GM12864 (cell line): ENCODE results near the gene TRPM3.

Experiments
- DNase-seq: peaks from one replicate; pipeline ENCODE4 v3.0.0-alpha.2; 2011; ENCODE audit warnings: low read depth
- H3K4me3 ChIP-seq: 2 replicates; pipeline ENCODE4 v1.5.1; 2011; ENCODE audit warnings: mild to moderate bottlenecking, low read depth, low read length, control low read depth
- TF ChIP-seq, protein P1 (sequence below): IDR thresholded peaks from 2 replicates; pipeline ENCODE4 v1.5.1; 2011; ENCODE audit warnings: low read depth, mild to moderate bottlenecking, moderate library complexity, low read length, control low read depth, inconsistent platforms; ENCODE audit errors: missing control alignments

Gene TRPM3

GRCh38 chr9:71144495-71144894 lies 23.1 kb upstream of the TRPM3 start:
- no peak for DNase-seq
- TF ChIP-seq, protein P1, sequence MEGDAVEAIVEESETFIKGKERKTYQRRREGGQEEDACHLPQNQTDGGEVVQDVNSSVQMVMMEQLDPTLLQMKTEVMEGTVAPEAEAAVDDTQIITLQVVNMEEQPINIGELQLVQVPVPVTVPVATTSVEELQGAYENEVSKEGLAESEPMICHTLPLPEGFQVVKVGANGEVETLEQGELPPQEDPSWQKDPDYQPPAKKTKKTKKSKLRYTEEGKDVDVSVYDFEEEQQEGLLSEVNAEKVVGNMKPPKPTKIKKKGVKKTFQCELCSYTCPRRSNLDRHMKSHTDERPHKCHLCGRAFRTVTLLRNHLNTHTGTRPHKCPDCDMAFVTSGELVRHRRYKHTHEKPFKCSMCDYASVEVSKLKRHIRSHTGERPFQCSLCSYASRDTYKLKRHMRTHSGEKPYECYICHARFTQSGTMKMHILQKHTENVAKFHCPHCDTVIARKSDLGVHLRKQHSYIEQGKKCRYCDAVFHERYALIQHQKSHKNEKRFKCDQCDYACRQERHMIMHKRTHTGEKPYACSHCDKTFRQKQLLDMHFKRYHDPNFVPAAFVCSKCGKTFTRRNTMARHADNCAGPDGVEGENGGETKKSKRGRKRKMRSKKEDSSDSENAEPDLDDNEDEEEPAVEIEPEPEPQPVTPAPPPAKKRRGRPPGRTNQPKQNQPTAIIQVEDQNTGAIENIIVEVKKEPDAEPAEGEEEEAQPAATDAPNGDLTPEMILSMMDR, result no peak
- no peak overlapping the region for H3K4me3 ChIP-seq

GRCh38 chr9:71136696-71137095 lies 15.3 kb upstream of the TRPM3 start:
- TF ChIP-seq, protein P1, result no peak

GRCh38 chr9:71131145-71131544 lies 9.7 kb upstream of the TRPM3 start:
- H3K4me3 ChIP-seq, result no peak overlapping the region
- DNase-seq, result no peak
- TF ChIP-seq, protein P1, result no peak

More at GRCh38 chr9:71136696-71137095, 15.3 kb upstream of the TRPM3 start:
- DNase-seq, result no peak
- H3K4me3 ChIP-seq, result no peak overlapping the region

DNA sequence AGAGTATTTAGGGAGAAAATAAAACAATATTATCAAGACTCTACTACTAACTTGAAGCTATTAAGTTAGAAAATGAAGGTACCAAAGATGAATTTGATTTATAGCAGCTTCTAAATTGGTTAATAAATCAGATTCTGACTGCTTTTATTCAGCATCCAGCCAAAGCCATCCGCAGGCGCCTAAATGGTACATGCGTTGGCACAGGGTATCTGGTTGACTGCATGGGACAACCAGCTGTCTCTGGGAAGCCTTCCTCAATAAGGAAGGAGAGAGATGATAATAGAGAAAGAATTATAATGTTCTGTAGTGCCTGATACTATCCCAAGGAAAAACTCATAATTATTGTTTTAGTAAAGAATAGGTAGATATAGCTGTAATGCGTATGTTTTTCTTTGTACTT lies 9.1 kb upstream of the TRPM3 start:
- no peak overlapping the region for H3K4me3 ChIP-seq
- DNase-seq, result no peak
- TF ChIP-seq, protein P1, result no peak

DNA sequence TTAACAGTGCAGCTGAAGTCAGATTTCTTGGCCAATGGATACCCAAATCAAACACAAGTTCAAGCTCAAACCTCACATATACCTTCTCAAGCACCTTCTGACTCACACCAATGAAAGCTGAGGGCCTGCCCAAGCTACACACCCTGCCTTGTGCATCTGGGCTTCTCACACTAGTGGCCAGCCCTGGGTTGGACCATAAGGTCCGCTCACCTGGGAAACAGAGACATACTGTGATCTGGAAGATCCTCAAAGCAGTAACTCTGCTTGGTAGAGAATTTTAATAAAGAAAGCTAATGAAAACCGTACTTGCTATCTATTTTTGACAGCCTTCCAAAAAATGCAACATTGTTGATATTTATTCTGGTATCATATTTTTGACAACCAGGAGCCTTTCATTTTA lies 7.4 kb upstream of the TRPM3 start:
- DNase-seq, result no peak
- H3K4me3 ChIP-seq, result no peak overlapping the region
- TF ChIP-seq, protein P1, result no peak

DNA sequence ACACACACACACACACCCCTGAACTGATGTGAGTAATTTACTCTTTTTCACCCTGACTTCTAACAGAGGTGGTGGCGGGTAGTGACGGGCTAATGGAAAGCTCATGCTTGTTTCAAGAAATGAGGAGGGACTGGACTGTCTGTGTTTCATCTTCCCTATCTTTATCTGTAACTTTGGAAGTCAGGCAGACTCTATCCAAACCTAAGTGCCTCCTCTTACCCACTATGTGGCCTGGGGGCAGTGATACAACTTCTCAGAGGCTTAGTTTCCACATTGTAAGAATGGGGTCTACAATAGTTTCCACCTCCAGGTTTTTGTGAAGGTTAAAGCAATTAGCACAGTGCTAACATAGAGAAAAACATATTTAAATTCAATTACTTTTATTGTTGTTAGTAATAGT lies 5.9 kb upstream of the TRPM3 start:
- H3K4me3 ChIP-seq, result no peak overlapping the region
- DNase-seq, result no peak
- TF ChIP-seq, protein P1, result no peak

DNA sequence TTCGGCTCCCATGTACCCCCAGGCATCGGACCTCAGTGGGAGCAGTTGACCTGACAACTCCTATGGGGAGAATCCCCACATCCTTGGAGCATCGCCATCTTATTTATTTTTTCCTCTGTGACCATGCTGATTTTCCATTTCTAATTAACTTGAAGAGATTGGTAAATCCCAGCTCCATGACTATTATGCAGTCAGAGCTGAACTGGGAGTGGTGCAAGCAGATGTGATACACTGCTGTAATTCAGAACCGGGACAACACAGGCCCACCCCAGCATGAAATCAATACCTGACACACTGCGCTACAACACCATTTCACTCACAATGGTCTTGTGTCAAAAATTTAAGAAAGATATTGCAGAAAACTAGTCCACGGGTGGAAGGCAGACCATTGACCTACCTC lies 1.0 kb upstream of the TRPM3 start:
- TF ChIP-seq, protein P1, result no peak
- DNase-seq, result no peak
- no peak overlapping the region for H3K4me3 ChIP-seq
